ENCODE data around the gene GPR183.

DNA sequence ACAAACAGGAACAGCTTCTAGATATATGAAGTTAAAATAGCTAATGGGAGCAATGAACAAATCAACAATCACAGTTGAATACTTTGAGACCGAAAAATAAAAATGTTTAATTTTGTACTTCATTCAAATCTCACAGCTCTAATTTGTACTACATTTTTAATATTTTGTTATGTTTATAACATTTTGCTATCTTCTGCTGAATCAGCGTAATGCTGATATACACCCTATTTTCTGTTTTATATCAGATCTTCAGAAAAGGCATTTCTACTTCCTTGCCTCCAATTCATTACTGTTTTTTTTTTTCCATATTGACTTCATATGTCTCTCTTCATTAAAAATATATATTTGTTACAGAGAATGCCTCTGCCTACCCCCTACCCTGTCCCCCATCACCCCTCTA, 27.9 kb upstream of the GPR183 start:
- TF ChIP-seq CTCF (conservative IDR thresholded peaks at IDR 0.05 in 1 of 2, IDR thresholded peaks at IDR 0.05 in 1 of 2; ENCODE audit: extremely low read depth in 1 of 2, insufficient read depth in 1 of 2, low read depth in 1 of 2, low read length in 2 of 2) (no peak), EZH2 (IDR thresholded peaks at IDR 0.05; ENCODE audit: borderline replicate concordance, low read length) (no peak)

All from mammary epithelial cell (primary cell).